Testis (tissue), 3 donors: Measurements from ENCODE around the gene PIGM. TPM values are rescaled to one million over a fixed set of nuclear protein-coding genes. Genes with fewer than 3 reads are reported as not detected.

Experiments used
- DNase-seq: peaks from one replicate; pipeline ENCODE4 v3.0.0-alpha.2; 2019
- H3K27ac ChIP-seq, 2 donors: fragments of 200-600 bp; sonication (generic); one replicate each; pipeline ENCODE4 v1.5.1; 2019
- H3K27me3 ChIP-seq: fragments of 200-600 bp; sonication (generic); one replicate; pipeline ENCODE4 v1.5.1; 2019
- H3K36me3 ChIP-seq: fragments of 200-600 bp; sonication (generic); one replicate; pipeline ENCODE4 v1.5.1; 2017; ENCODE audit warnings: low read depth; ENCODE audit errors: missing control alignments
- H3K4me1 ChIP-seq: fragments of 200-600 bp; sonication (generic); one replicate; pipeline ENCODE4 v1.5.1; 2019
- H3K4me3 ChIP-seq, 2 donors: fragments of 200-600 bp; sonication (generic); one replicate each; pipeline ENCODE4 v1.5.1; 2017 to 2019
- H3K9me3 ChIP-seq: fragments of 200-600 bp; sonication (generic); one replicate; pipeline ENCODE4 v1.5.1; 2017
- POLR2A ChIP-seq: fragments of 450-650 bp; IDR thresholded peaks from one replicate; pipeline ENCODE4 v1.6.1; 2017; ENCODE audit warnings: antibody characterized with exemption, mild to moderate bottlenecking, moderate library complexity
- WGBS, 2 donors: methylation state at CpG; one replicate each; pipeline ENCODE4 v1.1.5; 2018; 5-methylcytosine and 5-hydroxymethylcytosine counted together
- intact Hi-C: fragments of 100-400 bp; cut with DNase I; formaldehyde crosslinking; loops from one replicate; pipeline ENCODE4 v1.15.1; 2023; ENCODE audit warnings: low total_unique reads
- polyA plus RNA-seq: library from polyadenylated mRNA; stranded (reverse); fragments of 350-450 nt; fragmentation: Illumina TruSeq; extraction: RNeasy Lipid Tissue Mini Kit (QIAGEN cat#74804); gene quantifications from one replicate; pipeline ENCODE4 v1.2.3, GENCODE V29; 2014; ENCODE audit warnings: low read depth, low replicate concordance; ENCODE audit not compliant: insufficient read depth
- total RNA-seq, 2 donors: library from RNA; depleted of rRNA; stranded (reverse); fragments of >200 nt; gene quantifications; one replicate each; pipeline ENCODE4 v1.2.3, GENCODE V29; 2016
- TF ChIP-seq, protein P1 (sequence below), 3 experiments: fragments of 450-650 bp in 2 of 3; fragments of 200-600 bp in 1 of 3; sonication (generic) in 1 of 3; IDR thresholded peaks; one replicate each; pipeline ENCODE4 v1.5.1; 2016 to 2019; ENCODE audit warnings: antibody characterized with exemption in 3 of 3, mild to moderate bottlenecking in 2 of 3, moderate library complexity in 1 of 3

PIGM gene
- total and polyA plus RNA-seq, 3 donors from 2014 or later, result 5.1 to 9.1 (median 6.5) TPM

DNA sequence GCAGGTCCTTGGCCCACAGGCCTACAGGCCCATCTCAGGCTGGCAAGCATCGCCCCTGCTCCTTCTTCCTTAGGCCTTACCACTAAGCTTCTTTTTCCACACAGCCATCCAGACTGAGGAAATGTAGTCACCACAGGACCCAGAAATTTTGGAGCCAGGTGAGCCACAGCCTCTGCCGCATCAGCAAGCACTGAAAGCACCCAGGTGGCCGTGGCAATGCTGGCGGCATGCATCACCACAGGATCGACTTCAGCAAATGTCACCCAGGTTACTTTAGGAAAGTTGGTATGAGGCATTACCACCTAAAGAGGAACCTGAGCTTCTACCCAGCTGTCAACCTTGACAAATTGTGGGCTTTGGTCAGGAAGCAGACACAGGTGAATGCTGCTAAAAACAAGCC is 11.6 kb downstream of the PIGM start:
- 90 to 95% methylated on average over 4 to 5 of the region's 5 CpGs for WGBS, 2 donors

DNA sequence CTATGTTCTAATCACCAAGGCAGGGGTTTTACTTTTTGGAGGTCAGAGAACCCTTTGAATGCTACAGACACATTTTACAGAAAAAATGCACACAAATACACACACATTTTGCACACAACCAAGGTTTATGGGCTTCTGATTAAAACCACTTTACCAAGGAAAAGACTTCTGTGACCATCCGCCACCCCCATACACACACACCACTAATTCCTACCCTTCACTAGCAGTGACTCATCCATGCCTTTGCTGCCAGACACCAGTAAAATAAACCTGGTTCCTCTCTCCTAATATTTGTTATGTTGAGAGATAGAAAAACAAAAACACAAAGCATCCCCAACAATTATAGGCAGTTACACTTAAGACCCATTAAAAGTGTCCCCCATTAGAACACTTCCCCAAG is 12.9 kb downstream of the PIGM start:
- no peaks in the 10 kb centered on the region for H3K36me3 ChIP-seq
- no peaks in the 10 kb centered on the region for H3K27me3 ChIP-seq
- H3K4me3 ChIP-seq, result no peak overlapping the region
- 71 to 90% methylated on average over 1 of the region's 1 CpG for WGBS, 2 donors
- TF ChIP-seq, protein P1, sequence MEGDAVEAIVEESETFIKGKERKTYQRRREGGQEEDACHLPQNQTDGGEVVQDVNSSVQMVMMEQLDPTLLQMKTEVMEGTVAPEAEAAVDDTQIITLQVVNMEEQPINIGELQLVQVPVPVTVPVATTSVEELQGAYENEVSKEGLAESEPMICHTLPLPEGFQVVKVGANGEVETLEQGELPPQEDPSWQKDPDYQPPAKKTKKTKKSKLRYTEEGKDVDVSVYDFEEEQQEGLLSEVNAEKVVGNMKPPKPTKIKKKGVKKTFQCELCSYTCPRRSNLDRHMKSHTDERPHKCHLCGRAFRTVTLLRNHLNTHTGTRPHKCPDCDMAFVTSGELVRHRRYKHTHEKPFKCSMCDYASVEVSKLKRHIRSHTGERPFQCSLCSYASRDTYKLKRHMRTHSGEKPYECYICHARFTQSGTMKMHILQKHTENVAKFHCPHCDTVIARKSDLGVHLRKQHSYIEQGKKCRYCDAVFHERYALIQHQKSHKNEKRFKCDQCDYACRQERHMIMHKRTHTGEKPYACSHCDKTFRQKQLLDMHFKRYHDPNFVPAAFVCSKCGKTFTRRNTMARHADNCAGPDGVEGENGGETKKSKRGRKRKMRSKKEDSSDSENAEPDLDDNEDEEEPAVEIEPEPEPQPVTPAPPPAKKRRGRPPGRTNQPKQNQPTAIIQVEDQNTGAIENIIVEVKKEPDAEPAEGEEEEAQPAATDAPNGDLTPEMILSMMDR (IDR thresholded peaks at IDR 0.05), result no peak
- TF ChIP-seq POLR2A, result no peak
- no peaks in the 10 kb centered on the region for H3K9me3 ChIP-seq
- intact Hi-C loops, result no loop called here
- no peaks in the 10 kb centered on the region for H3K4me1 ChIP-seq
- no peak overlapping the region for H3K27ac ChIP-seq
- no peak for DNase-seq

More for the DNA sequence above, 11.6 kb downstream of the PIGM start:
- no peaks in the 10 kb centered on the region for H3K36me3 ChIP-seq
- no peaks in the 10 kb centered on the region for H3K27me3 ChIP-seq
- no peak overlapping the region for H3K4me3 ChIP-seq
- H3K27ac ChIP-seq, result no peak overlapping the region
- no peaks in the 10 kb centered on the region for H3K9me3 ChIP-seq
- H3K4me1 ChIP-seq, result peaks cover 5% of the 10 kb centered on the region
- no peak for DNase-seq
- intact Hi-C loops, result no loop called here
- TF ChIP-seq, protein P1 (IDR thresholded peaks at IDR 0.05), result no peak
- no peak for TF ChIP-seq POLR2A

DNA sequence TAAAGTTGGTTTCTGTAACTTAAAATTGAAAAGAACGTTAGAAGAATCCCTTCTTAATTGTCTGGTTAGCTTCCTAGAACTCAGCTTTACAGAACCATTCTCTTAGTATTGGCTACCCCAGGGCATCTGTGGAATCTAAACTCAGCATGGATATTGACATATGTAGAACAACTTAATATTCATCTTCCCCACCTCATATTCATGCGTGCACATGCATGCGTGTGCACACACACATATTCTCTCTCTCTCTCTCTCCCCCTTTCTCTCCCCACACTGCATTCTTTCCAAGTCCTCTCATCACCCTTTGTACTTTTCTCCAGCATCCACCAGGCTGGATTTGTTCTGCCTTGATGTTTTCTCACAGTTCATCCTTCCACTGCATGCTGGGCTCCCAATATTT is 13.4 kb downstream of the PIGM start:
- no peaks in the 10 kb centered on the region for H3K4me1 ChIP-seq
- intact Hi-C loops, result no loop called here
- WGBS, 2 donors, result 69 to 79% methylated on average over 3 of the region's 3 CpGs
- no peak overlapping the region for H3K4me3 ChIP-seq
- DNase-seq, result no peak
- H3K9me3 ChIP-seq, result no peaks in the 10 kb centered on the region
- no peaks in the 10 kb centered on the region for H3K27me3 ChIP-seq
- TF ChIP-seq, protein P1 (IDR thresholded peaks at IDR 0.05), result no peak
- no peak for TF ChIP-seq POLR2A
- no peaks in the 10 kb centered on the region for H3K36me3 ChIP-seq
- H3K27ac ChIP-seq, result no peak overlapping the region

DNA sequence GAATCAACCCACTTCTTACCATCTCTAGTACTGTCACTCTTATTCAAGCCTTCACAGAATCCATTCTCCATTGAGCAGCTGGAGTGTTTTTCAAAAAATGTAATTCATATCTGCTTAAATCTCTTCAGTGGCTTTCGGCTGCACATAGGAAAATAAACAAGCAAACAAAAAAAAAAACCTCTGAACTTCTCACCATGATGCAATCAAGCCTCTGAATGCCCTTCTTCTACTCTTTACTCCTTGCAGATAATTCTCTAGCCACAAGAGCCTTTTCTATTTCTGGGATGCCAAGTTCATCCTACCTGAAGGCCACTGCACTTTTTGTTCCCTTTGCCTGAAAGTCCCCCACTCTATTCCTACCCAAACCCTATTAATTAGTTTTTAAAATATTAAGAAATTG is 14.2 kb downstream of the PIGM start:
- DNase-seq, result no peak
- Histone ChIP-seq H3K36me3 (no peaks in the 10 kb centered on the region), H3K4me3 (no peak overlapping the region), H3K4me1 (no peaks in the 10 kb centered on the region), H3K27ac (no peak overlapping the region), H3K9me3 (no peaks in the 10 kb centered on the region), H3K27me3 (no peaks in the 10 kb centered on the region)
- intact Hi-C loops, result no loop called here
- TF ChIP-seq, protein P1 (IDR thresholded peaks at IDR 0.05), result no peak
- TF ChIP-seq POLR2A, result no peak
- WGBS, 2 donors, result 73% methylated on average over 1 of the region's 1 CpG

DNA sequence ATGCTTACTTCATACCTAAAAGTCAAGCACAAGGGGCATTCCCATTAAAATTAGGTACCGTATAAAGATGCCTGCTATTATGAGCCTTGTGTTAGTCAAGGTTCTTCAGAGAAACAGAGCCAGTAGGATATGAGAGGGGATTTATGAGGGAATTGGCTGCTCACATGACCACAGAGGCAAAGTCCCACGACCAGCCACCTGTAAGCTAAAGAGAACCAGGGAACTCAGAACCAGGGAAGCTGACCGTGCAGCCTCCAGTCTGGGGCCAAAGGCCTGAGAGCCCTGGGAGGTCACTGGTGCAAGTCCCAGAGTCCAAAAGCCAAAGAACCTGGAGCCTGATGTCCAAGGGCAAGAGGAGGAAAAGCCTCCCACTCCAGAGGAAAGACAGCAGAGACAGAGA is 20.0 kb downstream of the PIGM start:
- intact Hi-C loops, result no loop called here
- Histone ChIP-seq H3K27me3 (no peaks in the 10 kb centered on the region), H3K9me3 (no peaks in the 10 kb centered on the region), H3K27ac (no peak overlapping the region), H3K36me3 (no peaks in the 10 kb centered on the region), H3K4me3 (no peak overlapping the region), H3K4me1 (no peaks in the 10 kb centered on the region)
- DNase-seq, result no peak
- TF ChIP-seq, protein P1 (IDR thresholded peaks at IDR 0.05), result no peak
- no peak for TF ChIP-seq POLR2A
- 78 to 82% methylated on average over 3 of the region's 3 CpGs for WGBS, 2 donors
